HEK293T (cell line): Measurements from ENCODE around the gene GATA3.
"Not testable (repeated sequence)": the region's sequence is repeated elsewhere in the genome, so short reads cannot be mapped to it uniquely, and the experiment has no call there.

Experiments
- BHLHE40 ChIP-seq: fragments of 450-650 bp; IDR thresholded peaks from 2 replicates; pipeline ENCODE4 v1.6.1; 2016; ENCODE audit warnings: mild to moderate bottlenecking, moderate library complexity, borderline replicate concordance
- SUZ12 ChIP-seq: fragments of 450-650 bp; IDR thresholded peaks from 2 replicates; pipeline ENCODE4 v1.6.1; 2016; ENCODE audit warnings: mild to moderate bottlenecking
- TARDBP ChIP-seq: fragments of 450-650 bp; IDR thresholded peaks from 2 replicates; pipeline ENCODE4 v1.6.1; 2016
- TF ChIP-seq, protein P1 (sequence below): fragments of 450-650 bp; IDR thresholded peaks from 2 replicates; pipeline ENCODE4 v1.6.1; 2016

DNA sequence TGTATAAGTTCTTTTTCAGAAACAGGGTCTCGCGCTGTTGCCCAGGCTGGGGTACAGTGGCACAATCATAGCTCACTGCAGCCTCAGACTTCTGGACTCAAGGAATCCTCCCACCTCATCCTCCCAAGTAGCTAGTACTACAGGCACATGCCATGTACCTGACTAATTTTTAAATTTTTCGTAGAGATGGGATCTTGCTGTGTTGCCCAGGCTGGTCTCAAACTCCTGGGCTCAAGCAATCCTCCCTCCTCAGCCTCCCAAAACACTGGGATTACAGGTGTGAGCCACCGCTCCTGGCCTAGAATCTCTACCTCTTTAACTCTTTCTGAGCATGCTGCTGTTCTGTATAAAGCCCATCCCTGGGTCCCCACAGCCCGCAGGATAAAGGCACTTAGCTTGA lies 23.3 kb upstream of the GATA3 start:
- not testable (repeated sequence) for TF ChIP-seq BHLHE40, SUZ12, TARDBP
- TF ChIP-seq, protein P1, sequence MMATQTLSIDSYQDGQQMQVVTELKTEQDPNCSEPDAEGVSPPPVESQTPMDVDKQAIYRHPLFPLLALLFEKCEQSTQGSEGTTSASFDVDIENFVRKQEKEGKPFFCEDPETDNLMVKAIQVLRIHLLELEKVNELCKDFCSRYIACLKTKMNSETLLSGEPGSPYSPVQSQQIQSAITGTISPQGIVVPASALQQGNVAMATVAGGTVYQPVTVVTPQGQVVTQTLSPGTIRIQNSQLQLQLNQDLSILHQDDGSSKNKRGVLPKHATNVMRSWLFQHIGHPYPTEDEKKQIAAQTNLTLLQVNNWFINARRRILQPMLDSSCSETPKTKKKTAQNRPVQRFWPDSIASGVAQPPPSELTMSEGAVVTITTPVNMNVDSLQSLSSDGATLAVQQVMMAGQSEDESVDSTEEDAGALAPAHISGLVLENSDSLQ: not testable (repeated sequence)
